ENCODE measurements around the gene ASS1. TPM values are rescaled to one million over a fixed set of nuclear protein-coding genes. Genes with fewer than 3 reads are reported as not detected.

The ASS1 gene
- total RNA-seq, 1 donor from 2014 or later, result 22.5 TPM

DNA sequence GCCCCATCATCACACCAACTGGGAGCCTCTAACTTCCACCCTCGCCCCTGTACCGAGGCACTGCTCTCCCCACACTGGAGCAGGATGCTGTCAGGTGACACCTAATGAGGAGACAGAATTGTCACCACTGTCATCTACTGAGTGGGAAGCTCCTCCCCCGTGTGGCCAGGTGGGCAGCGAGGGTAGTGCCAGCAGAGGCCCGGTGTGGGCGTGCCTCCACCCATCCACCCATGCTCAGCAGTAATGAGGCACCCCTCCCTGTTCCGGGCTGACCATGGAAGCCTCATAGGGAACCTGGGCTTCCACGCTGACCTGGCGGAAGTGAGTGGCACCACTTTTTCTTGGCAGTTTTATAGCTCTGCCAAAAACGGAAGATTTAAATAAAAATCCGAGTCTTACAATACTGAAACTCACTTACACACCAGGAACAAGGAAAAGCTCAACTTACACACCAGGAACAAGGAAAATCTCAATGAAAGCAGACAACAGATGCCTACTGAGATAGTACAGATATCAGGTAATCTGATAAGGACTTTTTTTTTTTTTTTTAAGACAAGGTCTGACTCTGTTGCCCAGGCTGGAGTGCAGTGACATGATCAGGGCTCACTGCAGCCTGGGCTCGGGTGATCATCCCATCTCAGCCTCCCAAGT, 30.6 kb upstream of the ASS1 start:
- H3K9me3 Mint-ChIP-seq, result no peaks in the 10 kb centered on the region
- H3K36me3 Mint-ChIP-seq, result no peaks in the 10 kb centered on the region
- peak overlapping the region; percentile 33 for H3K27ac Mint-ChIP-seq
- Histone ChIP-seq H3K4me1 (no peaks in the 10 kb centered on the region), H3K9me3 (ENCODE audit: low read depth) (no peaks in the 10 kb centered on the region), H3K27me3 (no peaks in the 10 kb centered on the region), H3K36me3 (no peaks in the 10 kb centered on the region), H3F3A (ENCODE audit: low read depth) (no peaks in the 10 kb centered on the region), H3K9ac (no peak overlapping the region), H2AFZ (replicated peaks) (no peak overlapping the region), H3K27ac (no peak overlapping the region), H3K79me2 (ENCODE audit: low read depth) (no peaks in the 10 kb centered on the region), H3K4me3 (no peak overlapping the region), H3K4me2 (no peak overlapping the region), H4K20me1 (ENCODE audit: low read depth) (no peaks in the 10 kb centered on the region)
- H3K4me3 Mint-ChIP-seq, result no peak overlapping the region
- no peak for TF ChIP-seq EZH2 (IDR thresholded peaks at IDR 0.05)
- TF ChIP-seq, protein P1, sequence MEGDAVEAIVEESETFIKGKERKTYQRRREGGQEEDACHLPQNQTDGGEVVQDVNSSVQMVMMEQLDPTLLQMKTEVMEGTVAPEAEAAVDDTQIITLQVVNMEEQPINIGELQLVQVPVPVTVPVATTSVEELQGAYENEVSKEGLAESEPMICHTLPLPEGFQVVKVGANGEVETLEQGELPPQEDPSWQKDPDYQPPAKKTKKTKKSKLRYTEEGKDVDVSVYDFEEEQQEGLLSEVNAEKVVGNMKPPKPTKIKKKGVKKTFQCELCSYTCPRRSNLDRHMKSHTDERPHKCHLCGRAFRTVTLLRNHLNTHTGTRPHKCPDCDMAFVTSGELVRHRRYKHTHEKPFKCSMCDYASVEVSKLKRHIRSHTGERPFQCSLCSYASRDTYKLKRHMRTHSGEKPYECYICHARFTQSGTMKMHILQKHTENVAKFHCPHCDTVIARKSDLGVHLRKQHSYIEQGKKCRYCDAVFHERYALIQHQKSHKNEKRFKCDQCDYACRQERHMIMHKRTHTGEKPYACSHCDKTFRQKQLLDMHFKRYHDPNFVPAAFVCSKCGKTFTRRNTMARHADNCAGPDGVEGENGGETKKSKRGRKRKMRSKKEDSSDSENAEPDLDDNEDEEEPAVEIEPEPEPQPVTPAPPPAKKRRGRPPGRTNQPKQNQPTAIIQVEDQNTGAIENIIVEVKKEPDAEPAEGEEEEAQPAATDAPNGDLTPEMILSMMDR (IDR thresholded peaks at IDR 0.05), result no peak
- TF ChIP-seq EZH2phosphoT487 (IDR thresholded peaks at IDR 0.05), result no peak
- peaks cover 11% of the 10 kb centered on the region for H3K27me3 Mint-ChIP-seq (ENCODE audit: insufficient read depth, low read depth)
- H3K4me1 Mint-ChIP-seq, result peaks cover 13% of the 10 kb centered on the region
- DNase-seq (ENCODE audit: low spot score), result no peak

DNA sequence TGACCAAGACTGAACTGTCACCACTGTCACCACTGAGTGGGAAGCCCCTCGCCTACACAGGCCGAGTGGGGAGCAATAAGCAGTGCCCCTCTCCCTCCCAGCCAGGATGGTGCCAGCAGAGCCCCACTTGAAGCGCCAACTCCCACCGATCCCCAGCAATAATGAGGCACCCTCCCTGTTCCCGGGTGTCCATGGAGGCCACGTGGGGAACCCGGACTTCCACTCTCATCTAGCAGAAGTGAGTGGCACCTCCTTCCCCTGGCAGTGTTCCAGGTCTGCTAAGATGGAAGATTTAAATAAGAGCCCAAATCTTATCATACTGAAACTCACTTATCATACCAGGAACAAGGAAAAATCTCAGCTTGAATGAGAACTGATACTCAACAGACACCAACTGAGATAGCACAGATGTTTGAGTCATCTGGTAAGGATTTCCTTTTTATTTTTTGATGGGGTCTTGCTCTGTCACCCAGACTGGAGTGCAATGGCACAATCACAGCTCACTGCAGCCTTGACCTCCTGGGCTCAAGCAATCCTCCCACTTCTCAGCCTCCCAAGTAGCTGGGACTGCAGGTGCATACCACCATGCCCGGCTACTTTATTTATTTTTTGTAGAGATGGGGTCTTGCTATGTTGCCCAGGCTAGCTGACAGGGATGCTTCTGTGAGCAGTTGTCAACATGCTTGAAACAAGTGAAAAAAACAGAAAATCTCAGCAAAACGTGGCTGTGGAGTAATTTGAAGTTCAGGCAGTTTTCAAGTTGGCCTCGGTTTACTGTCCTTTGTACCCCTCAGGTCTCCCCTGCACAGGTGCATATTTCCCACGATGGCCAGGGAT, 29.6 kb upstream of the ASS1 start:
- Histone ChIP-seq H3K4me2 (no peak overlapping the region), H4K20me1 (ENCODE audit: low read depth) (no peaks in the 10 kb centered on the region), H3K36me3 (no peaks in the 10 kb centered on the region), H2AFZ (replicated peaks) (no peak overlapping the region), H3K79me2 (ENCODE audit: low read depth) (no peaks in the 10 kb centered on the region), H3K4me3 (no peak overlapping the region), H3F3A (ENCODE audit: low read depth) (no peaks in the 10 kb centered on the region), H3K9me3 (ENCODE audit: low read depth) (no peaks in the 10 kb centered on the region), H3K27me3 (no peaks in the 10 kb centered on the region), H3K4me1 (no peaks in the 10 kb centered on the region), H3K9ac (no peak overlapping the region), H3K27ac (no peak overlapping the region)
- DNase-seq (ENCODE audit: low spot score), result no peak
- peaks cover 11% of the 10 kb centered on the region for H3K27me3 Mint-ChIP-seq (ENCODE audit: insufficient read depth, low read depth)
- H3K4me3 Mint-ChIP-seq, result no peak overlapping the region
- TF ChIP-seq, protein P1 (IDR thresholded peaks at IDR 0.05), result no peak
- TF ChIP-seq EZH2phosphoT487 (IDR thresholded peaks at IDR 0.05), result no peak
- no peak for TF ChIP-seq EZH2 (IDR thresholded peaks at IDR 0.05)
- H3K36me3 Mint-ChIP-seq, result no peaks in the 10 kb centered on the region
- H3K4me1 Mint-ChIP-seq, result peaks cover 13% of the 10 kb centered on the region
- no peak overlapping the region for H3K27ac Mint-ChIP-seq
- no peaks in the 10 kb centered on the region for H3K9me3 Mint-ChIP-seq

DNA sequence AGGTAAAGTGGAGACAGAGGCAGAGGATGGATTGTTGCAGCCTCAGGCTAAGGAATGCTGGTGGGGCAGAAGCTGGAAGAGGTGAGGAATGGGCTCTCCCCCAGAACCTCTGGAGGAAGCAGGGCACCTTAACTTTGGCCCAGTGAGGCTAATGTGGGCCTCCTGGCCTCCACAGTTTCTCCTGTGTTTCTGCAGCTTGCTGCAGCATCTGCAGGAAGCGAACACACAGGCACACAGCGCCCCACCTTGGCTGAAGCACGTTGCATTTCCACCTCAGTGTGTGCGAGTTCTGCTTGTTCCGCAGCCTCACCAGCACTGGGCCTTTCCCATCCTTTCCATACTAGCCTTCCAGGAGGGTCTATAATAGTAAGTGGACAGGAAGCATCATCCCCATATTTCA, 27.2 kb upstream of the ASS1 start:
- Histone ChIP-seq H3K36me3 (no peaks in the 10 kb centered on the region), H4K20me1 (ENCODE audit: low read depth) (no peaks in the 10 kb centered on the region), H3K9me3 (ENCODE audit: low read depth) (no peaks in the 10 kb centered on the region), H3K4me3 (no peak overlapping the region), H3K4me1 (peaks cover 12% of the 10 kb centered on the region), H3K79me2 (ENCODE audit: low read depth) (no peaks in the 10 kb centered on the region), H3F3A (ENCODE audit: low read depth) (peaks cover 3% of the 10 kb centered on the region), H3K9ac (no peak overlapping the region), H3K27me3 (no peaks in the 10 kb centered on the region), H3K27ac (no peak overlapping the region), H2AFZ (replicated peaks) (no peak overlapping the region), H3K4me2 (no peak overlapping the region)
- TF ChIP-seq EZH2phosphoT487 (IDR thresholded peaks at IDR 0.05) (no peak), EZH2 (IDR thresholded peaks at IDR 0.05) (no peak)
- TF ChIP-seq, protein P1 (IDR thresholded peaks at IDR 0.05), result peak; percentile 37
- peak; percentile 47 for DNase-seq (ENCODE audit: low spot score)
- H3K4me1 Mint-ChIP-seq, result peaks cover 14% of the 10 kb centered on the region
- no peak overlapping the region for H3K4me3 Mint-ChIP-seq
- H3K27ac Mint-ChIP-seq, result no peak overlapping the region
- H3K36me3 Mint-ChIP-seq, result no peaks in the 10 kb centered on the region
- no peaks in the 10 kb centered on the region for H3K9me3 Mint-ChIP-seq
- H3K27me3 Mint-ChIP-seq (ENCODE audit: insufficient read depth, low read depth), result peaks cover 9% of the 10 kb centered on the region

Data from neural progenitor cell (in vitro differentiated cells).